Stimulated activated CD8-positive, alpha-beta memory T cell treated with anti-CD3 and anti-CD28 coated beads, Interleukin-15, amount 100 ng/mL, for 4 hours (primary cell): ENCODE results near the gene RALGPS1.

ENCODE experiments used
- DNase-seq, 2 donors: peaks; one replicate each; pipeline ENCODE4 v3.0.0-alpha.2; 2020; ENCODE audit warnings: low read depth in 2 of 2

Gene RALGPS1

GRCh38 chr9:127187231-127187956, 272.8 kb downstream of the RALGPS1 start:
- no peak for DNase-seq

GRCh38 chr9:127188396-127188795, 273.8 kb downstream of the RALGPS1 start:
- no peak for DNase-seq

- DNase-seq = no peak
Measured at GRCh38 chr9:127189628-127190027, 275.0 kb downstream of the RALGPS1 start.

GRCh38 chr9:127192744-127193143, 278.2 kb downstream of the RALGPS1 start:
- no peak for DNase-seq

- DNase-seq = no peak
Measured at GRCh38 chr9:127193483-127193882, 278.9 kb downstream of the RALGPS1 start.

- no peak for DNase-seq
Measured at GRCh38 chr9:127194881-127195713, 280.5 kb downstream of the RALGPS1 start.

- no peak for DNase-seq
Measured at GRCh38 chr9:127195976-127196825, 281.6 kb downstream of the RALGPS1 start.

GRCh38 chr9:127196826-127197145, 282.2 kb downstream of the RALGPS1 start:
- DNase-seq = no peak

GRCh38 chr9:127197186-127197860, 282.7 kb downstream of the RALGPS1 start:
- no peak for DNase-seq

GRCh38 chr9:127197861-127198430, 283.4 kb downstream of the RALGPS1 start:
- no peak for DNase-seq

GRCh38 chr9:127198587-127198986, 284.0 kb downstream of the RALGPS1 start:
- DNase-seq = no peak

- peak; percentile 42 to 53 for DNase-seq
Measured at GRCh38 chr9:127199001-127199791, 284.6 kb downstream of the RALGPS1 start.

GRCh38 chr9:127200106-127200862, 285.7 kb downstream of the RALGPS1 start:
- DNase-seq = no peak

GRCh38 chr9:127201071-127201541, 286.5 kb downstream of the RALGPS1 start:
- no peak for DNase-seq

GRCh38 chr9:127201731-127202130, 287.1 kb downstream of the RALGPS1 start:
- no peak for DNase-seq

- DNase-seq = no peak
Measured at GRCh38 chr9:127202461-127203169, 288.0 kb downstream of the RALGPS1 start.

GRCh38 chr9:127203681-127204327, 289.2 kb downstream of the RALGPS1 start:
- no peak for DNase-seq

GRCh38 chr9:127204771-127205470, 290.3 kb downstream of the RALGPS1 start:
- DNase-seq = no peak
